ENCODE data around the gene FUZ.

- TF ChIP-seq, protein P1, sequence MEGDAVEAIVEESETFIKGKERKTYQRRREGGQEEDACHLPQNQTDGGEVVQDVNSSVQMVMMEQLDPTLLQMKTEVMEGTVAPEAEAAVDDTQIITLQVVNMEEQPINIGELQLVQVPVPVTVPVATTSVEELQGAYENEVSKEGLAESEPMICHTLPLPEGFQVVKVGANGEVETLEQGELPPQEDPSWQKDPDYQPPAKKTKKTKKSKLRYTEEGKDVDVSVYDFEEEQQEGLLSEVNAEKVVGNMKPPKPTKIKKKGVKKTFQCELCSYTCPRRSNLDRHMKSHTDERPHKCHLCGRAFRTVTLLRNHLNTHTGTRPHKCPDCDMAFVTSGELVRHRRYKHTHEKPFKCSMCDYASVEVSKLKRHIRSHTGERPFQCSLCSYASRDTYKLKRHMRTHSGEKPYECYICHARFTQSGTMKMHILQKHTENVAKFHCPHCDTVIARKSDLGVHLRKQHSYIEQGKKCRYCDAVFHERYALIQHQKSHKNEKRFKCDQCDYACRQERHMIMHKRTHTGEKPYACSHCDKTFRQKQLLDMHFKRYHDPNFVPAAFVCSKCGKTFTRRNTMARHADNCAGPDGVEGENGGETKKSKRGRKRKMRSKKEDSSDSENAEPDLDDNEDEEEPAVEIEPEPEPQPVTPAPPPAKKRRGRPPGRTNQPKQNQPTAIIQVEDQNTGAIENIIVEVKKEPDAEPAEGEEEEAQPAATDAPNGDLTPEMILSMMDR (IDR thresholded peaks at IDR 0.05; ENCODE audit: low read length) = no peak
- no peak for TF ChIP-seq EZH2 (IDR thresholded peaks at IDR 0.05; ENCODE audit: borderline replicate concordance, low read length)
Measured at GRCh38 chr19:49767381-49767780, 45.7 kb downstream of the FUZ start.

Data from OCI-LY1 (cell line).